NCI-H2029 (cell line): ENCODE results near the gene ZFP1.
"Not testable (repeated sequence)": the region's sequence is repeated elsewhere in the genome, so short reads cannot be mapped to it uniquely, and the experiment has no call there.

Experiments
- DNase-seq: peaks from one replicate; lab custom pipeline; 2025; lab: John Stamatoyannopoulos, UW

The ZFP1 gene

DNA sequence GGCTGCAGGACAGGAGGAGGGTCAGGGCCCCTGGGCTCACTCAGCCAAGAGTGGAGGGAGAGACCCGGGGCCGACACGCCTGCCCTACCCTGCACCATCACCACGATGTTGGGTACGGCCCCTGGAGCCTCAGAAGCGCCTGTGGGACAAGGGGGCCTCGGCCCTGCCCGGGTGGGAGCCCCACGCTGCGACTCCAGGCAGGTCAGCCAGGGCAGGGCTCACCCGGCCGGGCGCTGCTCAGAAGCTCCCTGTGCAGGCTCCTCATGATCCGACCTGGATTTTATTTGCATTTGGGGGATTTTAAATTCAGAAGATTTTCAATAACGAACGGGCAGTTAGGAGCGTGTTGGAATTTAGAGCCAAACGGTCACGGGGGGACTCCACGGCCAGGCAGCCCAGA lies 56.6 kb downstream of the ZFP1 start:
- DNase-seq, result not testable (repeated sequence)

DNA sequence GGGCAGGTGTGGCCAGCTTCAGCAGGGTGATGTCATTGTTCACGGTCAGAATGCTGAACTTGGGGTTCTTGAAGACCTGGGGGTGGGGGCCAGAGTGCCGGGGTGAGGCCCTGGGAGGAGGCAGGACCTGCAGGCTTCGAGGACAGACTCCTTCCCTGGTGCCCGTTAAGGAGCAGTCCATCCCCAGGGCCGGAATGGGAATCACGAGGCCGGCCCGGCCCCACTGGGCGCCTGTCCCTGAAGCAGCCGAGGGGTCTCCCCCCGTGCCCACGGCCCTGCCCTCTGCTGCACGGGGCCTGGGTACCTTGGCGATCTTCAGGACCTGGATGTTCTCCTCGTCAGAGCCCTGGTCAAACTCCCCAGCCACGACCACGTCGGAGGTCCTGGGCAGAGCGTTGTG lies 57.1 kb downstream of the ZFP1 start:
- not testable (repeated sequence) for DNase-seq

DNA sequence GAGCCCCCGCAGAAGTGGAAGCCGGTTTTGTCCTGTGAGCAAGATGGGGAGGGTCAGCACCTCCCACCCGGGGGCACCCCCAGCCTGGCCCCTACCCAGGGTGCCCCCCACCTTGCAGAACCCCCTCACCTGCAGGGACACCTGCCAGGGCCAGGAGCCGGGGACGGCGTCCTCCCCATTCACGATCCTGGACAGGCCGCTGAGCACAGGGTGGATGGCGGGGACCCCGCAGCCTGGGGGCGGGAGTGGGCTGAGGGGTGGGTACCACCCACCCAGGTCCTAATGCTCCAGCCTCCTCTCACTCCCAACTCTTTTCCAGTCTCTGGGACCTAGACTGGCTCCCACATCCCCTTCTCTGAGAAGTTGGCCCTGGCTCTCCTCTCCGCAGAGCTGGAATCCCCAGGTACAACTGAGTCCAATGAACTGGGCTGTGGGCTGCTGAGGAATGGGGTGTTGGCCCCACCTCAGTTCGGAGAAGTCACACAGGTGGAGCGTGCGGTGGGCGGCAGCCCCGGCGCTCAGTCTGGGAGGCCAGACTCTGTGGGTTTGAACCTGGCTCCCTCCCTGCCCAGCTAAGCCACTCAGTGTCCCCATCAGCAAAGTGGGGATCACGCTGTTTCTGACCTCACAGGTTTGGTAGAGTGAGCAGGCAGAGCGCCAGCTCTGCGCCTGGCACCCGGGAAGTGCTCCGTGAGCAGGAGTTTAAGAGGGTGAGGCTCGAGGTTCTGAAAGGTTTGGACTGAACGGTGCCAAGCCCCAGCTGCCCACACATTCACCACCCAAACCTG lies 57.8 kb downstream of the ZFP1 start:
- not testable (repeated sequence) for DNase-seq

DNA sequence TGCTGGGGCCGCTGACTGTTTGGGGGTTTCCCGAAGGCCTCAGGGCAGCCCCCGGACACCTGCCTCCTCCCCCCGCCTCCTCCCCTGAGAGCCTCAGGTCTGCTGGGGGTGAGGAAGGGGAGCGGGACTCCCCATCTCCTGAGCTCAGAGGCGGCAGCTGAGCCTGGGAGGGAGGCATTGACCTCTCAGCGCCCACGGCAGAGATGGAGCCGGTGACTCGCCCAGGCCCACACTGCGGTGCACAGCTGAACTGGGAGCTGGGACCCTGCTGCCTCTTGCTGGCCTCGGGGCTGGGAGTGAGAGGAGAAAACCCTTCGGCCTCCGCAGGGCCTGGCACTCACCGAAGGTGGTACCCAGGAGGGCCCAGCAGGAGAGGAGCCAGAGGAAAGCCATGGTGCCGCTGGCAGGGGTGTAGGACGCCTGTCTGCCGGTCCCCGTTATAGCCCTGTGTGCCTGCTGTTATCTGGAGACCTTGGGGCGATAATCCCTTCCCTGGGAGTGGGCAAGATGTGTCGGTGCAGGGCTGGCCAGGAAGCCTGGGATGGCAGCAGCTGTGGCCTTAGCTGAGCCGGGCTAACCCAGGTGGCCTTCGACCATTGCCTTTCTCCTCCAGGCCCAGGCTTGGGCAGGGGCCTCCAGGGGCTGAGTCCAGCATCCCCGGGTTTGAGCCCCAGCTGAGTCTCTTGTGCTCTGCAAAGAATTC lies 58.6 kb downstream of the ZFP1 start, which contains the start of gene CTRB2:
Gene CTRB2 (minus strand): TSS at position 413 of the 703 bp plus-strand sequence. CDS start 20 bp downstream, at position 393.
- DNase-seq, result no peak

DNA sequence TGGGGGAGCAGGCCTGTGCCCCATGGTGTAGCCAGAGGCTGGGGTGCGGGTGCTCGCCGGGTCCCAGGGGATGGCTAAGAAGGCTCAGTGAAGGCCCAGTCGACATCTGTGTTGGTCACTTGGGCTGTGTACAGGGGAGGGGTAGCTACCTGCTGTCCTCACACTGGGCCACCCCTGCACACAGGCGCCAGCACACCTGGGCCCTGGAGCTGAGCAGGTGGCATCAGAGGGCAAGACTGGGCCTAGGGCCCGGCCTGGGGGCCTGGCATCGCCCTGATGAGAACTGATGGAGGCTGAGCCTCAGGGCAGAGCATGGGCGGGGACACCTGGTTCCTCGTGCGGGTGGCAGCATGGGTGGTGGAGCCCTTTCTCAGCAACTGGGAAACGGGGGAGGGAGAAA lies 59.5 kb downstream of the ZFP1 start:
- DNase-seq, result no peak

DNA sequence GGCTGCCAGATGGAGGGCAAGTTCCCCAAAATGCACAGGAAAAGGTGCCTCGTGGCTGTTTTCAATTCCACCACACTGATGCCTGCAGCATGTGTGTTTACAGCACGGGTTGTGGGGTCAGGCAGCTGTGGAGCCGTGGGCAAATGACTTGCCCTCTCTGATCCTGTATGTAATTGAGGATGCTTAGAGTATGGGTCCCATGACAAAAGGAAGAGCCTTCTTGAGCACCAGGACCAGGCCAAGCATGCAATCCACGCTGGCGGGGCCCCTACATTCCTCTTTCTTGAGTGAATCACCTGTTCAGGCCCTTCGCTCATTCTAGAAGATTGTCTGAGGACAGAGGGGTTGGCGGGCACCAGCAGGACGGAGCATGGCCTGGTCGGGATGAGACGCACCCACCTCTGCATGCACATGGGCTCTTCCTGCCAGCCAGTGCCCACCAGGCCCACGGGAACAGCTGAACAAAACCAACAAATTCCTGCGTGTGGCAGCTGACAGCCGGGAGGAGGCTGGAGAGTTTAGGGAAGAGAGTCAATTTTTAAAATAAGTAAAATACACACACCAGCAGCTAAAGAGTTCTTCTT lies 60.0 kb downstream of the ZFP1 start:
- DNase-seq, result no peak

DNA sequence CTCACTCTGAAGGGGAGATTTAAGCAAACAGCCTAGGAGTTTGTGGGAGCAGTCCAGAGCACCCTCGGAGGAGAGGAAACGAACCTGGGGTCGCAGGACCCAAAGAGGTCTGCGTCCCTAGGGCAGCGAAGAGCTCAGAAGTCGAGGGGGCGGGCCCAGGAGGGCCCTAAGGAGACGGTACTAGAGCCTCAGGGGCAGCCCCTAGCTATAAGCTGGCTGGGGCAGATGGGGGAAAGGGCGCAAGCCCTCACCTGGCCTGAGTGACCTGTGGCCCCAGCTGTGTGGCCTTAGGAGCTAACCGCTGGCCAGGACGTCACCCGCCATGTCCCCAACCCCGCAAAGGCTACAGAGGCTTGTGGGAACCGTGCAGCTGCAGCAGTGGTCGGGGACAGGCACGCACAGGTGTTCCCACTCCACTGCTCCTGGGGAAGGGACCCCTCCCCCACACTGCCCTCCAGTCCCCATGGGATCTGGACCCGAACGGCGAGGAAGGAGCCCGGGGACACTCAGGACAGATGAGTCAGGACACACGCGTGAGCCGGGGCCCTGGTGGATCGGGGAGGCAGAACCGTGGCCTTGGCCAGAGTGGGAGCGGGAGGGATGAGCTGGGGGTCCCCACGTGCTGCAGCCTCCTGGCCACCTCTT lies 60.7 kb downstream of the ZFP1 start:
- no peak for DNase-seq

DNA sequence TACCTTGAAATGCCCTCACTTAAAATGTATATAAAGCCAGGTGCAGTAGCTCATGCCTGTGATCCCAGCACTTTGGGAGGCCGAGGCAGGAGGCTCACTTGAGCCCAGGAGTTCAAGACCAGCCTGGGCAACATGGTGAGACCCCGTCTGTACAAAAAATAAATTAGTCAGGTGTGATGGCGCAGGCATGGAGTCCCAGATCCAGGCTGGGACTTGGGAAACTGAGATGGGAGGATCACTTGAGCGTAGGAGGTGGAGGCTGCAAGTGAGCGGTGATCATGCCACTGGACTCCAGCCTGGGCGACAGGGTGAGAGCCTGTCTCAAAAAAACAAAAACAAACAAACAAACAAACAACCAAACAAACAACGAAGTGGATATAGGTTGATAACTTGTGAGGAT lies 61.2 kb downstream of the ZFP1 start:
- not testable (repeated sequence) for DNase-seq

DNA sequence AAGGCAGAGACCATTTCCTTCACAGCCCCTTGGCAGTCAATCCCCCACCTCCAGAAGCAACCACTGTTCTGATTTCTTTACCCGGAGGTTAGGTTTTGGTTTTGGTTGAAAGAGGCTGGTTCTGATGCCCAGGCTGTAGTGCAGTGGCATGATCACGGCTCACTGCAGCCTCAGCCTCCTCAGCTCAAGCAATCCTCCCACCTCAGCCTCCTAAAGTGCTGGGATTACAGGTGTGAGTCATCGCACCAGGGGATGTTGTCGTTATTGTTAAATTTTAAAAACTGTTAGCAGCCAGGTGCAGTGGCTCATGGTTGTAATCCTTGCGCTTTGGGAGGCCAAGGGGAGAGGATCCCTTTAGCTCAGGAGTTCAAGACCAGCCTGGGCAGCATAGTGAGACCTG lies 61.6 kb downstream of the ZFP1 start:
- no peak for DNase-seq

DNA sequence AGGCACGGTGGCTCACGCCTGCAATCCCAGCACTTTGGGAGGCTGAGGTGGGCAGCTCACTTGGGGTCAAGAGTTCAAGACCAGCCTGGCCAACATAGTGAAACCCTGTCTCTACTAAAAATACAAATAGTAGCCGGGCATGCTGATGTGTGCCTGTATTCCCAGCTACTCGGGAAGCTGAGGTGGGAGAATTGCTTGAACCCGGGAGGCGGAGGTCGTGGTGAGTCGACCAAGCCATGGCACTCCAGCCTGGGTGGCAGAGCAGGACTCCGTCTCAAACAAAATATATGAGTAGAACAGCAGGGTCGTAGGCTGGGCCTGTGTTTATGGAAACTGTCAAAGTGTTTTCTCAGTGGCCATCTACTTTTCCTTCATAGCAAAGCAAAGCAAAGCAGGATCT lies 63.0 kb downstream of the ZFP1 start:
- DNase-seq, result not testable (repeated sequence)

DNA sequence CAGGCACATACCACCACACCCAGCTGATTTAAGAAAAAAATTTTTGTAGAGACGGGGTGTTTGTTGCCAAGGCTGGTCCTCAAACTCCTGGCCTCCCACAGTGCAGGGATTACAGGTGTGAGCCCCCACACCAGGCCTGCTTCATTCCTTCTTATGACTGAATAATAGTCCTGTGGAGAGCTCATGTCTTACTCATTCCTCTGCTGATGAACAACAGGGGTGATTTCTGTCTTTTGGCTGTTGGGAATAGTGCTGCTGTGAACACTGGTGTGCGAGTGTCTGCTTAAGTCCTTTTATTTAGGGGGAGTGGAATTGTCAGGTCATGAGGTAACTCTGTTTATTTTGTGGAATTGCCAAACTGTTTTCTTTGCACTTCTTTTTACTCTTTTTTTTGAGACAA lies 67.8 kb downstream of the ZFP1 start:
- DNase-seq, result no peak

DNA sequence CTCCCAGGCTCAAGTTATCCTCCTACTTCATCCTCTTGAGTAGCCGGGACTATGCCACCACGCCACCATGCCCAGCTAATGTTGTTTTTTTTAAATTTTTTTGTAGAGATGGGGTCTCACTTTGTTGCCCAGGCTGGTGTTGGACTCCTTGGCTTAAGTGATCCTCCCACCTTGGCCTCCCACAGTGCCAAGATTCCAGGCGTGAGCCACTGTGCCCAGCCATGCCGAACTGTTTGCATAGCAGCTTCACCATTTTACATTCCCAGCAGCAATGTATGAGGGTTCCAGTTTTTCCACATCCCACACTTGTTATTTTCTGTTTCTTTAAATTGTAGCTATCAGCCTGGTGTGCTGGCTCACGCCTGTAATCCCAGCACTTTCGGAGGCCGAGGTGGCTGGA lies 68.3 kb downstream of the ZFP1 start:
- no peak for DNase-seq

DNA sequence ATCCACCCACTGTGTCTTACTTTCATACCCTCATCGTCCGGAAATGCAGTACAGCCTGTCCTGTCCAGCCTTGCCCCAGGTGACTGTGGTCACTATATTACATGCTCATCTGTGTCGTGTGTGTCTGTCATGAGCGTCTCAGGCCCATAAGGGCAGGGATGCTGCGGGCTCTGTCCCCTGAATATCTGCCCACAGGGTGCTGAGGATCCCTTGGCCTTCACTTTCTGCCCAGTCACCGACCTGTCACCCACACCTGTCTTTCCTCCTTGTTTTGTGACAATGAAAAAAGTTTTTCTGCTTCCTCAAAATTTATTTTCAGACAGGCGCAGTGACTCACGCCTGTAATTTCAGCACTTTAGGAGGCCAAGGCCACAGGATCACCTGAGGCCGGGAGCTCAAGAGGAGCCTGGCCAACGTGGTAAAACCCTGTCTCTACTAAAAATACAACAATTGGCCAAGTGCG lies 69.1 kb downstream of the ZFP1 start:
- no peak for DNase-seq

DNA sequence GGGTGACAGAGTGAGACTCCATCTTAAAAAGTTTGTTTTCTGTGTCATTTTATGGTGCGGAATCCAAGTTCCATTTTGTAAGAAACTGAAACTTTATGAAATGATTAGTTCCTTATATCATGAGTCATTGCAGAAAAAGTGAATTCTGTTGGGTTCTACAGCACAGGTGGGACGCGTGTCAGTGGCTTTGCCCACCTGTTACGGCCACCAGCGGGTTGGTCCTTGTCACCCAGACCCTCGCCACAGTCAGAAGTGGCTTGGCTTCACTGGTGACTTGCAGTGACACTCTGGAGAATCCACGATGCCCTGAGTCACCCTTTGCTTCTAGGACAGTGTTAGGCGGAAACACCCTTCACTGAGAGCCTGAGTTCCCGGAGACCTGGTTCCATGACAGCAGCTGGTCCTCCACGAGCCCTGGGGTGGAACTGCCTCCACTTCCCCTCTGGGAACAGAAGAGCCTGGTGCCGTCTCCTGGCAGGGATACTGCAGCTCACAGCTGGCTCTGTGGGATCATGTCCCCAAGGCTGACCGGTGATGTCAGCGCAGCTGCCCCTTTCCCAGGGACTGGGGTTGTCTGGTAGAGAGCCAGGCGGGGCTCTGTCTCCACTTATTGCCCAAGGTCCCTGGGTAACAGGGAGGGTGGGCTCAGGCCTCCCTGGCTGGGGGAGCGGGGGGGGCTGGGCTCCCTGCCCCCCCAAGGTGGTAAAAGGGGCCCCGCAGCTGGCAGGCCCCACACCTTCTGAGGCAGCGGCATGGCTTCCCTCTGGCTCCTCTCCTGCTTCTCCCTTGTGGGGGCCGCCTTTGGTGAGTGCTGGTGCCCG lies 70.1 kb downstream of the ZFP1 start, which contains the start of gene CTRB1:
Gene CTRB1 (plus strand): TSS at position 733 of the 821 bp plus-strand sequence. CDS start 20 bp downstream, at position 753.
- DNase-seq, result no peak

DNA sequence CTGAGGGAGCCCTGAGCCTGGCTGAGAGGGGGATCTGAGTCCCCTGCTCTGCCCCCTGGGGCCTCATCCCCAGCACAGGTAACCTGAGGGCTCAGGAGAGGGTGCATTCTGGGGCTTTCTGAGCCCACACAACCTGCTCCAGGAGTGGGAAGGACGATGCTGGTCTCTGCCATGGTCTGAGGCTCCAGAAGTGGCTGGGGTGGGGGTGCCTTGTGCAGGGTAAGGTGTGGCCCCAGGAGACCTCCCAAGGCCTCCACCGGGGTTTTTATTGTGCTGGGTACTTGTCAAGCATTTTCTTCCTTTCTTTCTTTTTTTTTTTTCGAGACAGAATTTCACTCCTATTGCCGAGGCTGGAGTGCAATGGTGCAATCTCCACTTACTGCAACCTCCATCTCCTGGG lies 70.8 kb downstream of the ZFP1 start:
- DNase-seq, result no peak

DNA sequence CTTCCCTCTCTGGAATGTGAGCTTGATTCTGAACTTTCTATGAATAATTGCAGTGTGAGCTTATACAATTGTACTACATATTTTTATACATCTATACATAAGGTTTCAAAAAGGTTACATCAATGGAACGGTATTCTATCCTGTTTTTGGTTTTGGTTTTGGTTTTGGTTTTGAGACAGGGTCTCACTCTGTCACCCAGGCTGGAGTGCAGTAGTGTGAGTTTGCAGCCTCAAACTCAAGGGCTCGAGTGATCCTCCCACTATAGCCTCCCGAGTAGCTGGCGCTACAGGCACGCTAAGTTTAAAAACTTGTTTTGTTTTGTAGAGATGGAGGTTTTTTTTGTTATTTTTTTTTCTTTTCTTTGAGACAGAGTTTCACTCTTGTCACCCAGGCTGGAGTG lies 71.5 kb downstream of the ZFP1 start:
- DNase-seq, result no peak
